HG03095 (cell line): ENCODE data around the gene DNAH7.

Source experiments
- ATAC-seq: cut with Tn5 transposase; IDR thresholded peaks from one replicate; pipeline ENCODE4 v1.9.1; 2021; ENCODE audit warnings: moderate library complexity; ENCODE audit not compliant: unreplicated experiment

Gene DNAH7

DNA sequence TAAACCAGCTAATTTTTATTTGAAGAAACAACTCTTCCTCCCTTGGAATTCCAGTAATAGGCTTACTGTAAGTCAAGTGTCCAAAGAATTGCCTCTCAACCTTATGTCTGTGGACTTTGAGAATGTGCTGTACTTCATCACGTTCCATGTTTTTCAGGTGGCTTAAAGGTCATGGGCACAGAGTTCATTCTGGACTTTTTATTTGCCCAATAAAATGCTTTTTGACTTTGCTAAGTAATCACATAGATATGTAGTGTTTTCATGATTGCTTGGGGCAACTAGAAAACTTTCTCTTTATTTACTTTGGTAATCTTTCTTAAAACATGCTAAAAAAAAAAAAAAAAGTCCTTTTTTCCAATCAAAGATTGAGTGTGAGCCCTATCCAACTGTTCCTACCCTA lies 10.4 kb upstream of the DNAH7 start:
- no peak for ATAC-seq

GRCh38 chr2:196077821-196078220 lies 9.2 kb upstream of the DNAH7 start:
- no peak for ATAC-seq

DNA sequence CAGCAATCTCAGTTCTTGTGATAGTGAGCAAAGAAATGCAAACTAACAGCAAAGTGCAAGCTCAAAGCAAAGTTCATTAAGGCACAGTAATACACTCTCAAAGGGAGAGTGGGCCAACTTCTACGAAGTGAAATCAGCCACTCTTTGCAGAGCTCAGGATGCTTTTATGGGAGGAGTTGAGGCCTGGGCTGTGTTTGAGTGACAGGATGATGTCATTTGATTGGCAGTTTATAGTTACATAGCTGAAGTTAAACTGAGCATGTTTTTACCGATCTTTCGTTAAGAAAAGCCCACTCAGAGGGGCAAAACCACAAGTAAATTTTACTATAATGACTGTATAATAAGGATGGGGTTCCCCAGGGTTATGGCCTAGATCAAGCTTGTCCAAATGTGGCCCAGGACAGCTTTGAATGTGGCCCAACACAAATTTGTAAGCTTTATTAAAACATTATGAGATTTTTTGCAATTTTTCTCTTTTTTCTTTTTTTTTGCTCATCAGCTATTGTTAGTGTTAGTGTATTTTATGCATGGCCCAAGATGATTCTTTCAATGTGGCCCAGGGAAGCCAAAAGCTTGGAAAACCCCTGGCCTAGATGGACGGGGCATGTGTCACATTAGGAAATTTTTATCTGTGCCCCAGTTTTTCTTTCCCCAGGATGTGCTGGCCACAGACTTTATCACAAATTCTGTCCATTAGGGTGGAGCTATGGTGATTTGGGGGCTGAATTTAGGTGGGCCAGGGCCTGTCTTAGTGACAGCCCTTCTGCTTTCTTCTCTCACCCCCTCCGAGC lies 8.3 kb upstream of the DNAH7 start:
- ATAC-seq: no peak

DNA sequence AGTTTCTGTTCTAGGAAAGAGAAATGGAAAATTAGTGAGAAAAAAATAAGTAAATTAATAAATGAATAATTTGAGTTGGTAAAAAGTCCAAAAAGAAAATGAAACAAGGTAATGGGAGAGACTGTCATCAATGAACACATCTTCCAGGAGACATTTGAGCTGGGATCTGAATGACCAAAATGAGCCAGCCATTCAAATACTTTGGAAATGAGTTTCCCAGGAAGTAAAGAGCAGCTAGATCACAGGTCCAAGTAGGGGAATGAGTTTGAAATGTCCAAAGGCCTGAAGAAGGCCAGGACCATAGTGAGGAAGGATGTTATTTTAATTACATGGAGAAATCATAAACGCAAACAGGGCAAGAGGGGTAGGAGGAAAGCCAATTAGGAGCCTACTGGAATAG lies 6.6 kb upstream of the DNAH7 start:
- no peak for ATAC-seq

GRCh38 chr2:196074631-196075030 lies 6.0 kb upstream of the DNAH7 start:
- ATAC-seq: no peak

DNA sequence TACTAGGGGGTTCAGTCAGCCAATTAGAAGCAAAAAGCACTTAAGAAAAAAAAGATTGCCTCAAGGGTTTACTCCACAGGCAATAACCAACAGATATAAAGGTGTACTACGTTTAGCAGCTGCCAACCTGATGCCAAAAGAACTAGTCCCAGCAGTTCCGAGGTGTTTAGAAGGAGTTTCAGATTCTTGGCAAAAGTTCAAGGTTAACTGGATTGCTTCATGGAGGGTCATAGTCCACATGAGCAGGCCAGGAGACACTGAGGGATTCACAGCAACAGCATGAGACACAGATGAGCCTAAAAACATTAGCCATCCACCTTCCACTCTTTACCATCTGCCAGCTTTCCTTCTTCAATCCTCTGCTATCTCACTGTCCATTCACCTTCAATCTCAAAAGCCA lies 4.9 kb upstream of the DNAH7 start:
- ATAC-seq: no peak

DNA sequence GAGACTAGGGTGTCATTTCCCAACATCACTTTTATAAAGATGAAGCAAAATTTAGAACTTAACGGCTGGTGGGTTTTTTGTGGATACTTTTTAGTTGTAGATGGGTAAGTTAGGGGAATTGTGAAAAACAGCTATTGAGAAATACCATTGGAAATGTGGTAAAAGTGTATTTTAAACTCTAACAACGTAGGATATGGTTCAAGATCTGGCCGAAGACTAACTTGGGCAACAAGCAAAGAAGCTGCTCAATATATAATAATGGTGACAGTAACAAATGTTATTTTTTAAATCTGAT lies 1.6 kb downstream of the DNAH7 start:
- ATAC-seq: no peak

DNA sequence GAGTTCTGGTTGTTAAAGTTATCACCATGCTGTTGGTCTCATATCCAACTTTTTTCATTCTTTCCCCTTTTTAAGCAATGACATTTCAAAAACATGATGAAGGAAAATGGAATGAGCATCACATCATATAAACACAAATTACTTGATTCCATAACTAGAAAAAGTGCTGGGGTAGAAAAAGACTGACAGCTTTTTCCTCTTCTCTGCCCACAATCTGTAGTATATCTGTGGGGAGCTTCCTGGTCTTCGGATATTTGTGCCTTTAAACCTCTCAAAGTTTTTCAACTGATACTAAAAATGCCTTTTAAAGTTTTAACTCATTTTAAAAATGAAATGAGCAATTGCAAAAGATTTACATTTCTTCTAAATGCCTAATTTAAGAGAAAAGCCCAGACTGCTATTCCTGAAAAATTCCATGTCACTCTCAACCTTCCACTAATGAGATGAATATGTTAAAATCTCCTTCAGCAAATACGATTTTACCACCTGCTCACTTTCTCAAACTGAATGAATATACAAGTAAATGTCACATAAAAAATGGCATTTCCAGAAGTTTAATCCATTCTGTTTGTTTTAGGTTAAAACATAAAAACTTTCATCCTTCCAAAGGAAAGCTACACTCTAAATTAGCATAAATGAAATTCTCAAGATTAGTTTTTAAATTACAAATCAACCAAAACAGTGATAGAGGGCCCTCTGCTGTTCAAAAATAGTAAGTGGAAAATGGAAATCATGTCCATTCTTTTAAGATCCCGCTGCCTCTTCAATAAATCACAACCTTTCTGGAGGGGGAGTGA lies 2.1 kb downstream of the DNAH7 start:
- ATAC-seq: no peak

- ATAC-seq: no peak
These were observed 4.9 kb downstream of the DNAH7 start for GRCh38 chr2:196063773-196064172.

GRCh38 chr2:196059491-196059960 lies 9.1 kb downstream of the DNAH7 start:
- ATAC-seq: no peak

GRCh38 chr2:196054631-196055030 lies 14.0 kb downstream of the DNAH7 start:
- ATAC-seq: no peak

DNA sequence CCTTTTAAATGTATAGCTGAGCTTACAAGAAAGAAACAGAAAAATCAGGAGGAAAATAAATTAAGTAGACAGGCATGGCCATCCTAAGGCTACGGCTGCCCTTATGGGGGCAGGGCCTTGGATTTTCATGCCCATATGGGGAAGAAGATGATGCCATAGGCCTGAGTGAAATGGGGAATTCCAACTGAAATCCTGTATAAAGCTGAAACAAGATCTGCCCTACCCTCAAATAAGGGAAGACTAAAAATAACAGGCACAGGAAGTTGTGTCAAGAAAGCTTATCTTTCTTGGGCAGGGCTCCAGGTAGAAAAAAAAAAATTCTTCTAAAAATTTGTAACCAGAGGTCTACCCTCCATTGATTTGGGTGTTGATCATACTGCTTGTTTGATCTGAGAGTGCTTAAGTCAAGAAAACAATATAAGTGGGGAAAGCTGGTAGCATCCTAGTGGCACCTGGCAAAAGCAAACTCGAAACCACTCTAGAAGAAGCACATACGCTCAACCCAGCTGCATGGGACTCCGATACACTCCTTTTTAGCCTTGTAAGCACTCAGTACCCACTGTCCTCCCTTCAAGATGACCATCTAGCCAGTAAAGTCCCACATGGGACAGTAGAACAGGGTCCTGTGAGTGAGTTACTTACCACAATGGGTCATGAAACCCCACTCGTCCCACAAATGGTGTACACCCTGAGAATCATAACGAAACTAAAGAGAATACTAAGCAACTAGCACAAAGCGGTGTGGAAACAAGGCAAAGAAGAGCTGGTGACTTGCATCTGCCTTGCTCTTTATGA lies 22.3 kb downstream of the DNAH7 start:
- ATAC-seq: peak; percentile 57

DNA sequence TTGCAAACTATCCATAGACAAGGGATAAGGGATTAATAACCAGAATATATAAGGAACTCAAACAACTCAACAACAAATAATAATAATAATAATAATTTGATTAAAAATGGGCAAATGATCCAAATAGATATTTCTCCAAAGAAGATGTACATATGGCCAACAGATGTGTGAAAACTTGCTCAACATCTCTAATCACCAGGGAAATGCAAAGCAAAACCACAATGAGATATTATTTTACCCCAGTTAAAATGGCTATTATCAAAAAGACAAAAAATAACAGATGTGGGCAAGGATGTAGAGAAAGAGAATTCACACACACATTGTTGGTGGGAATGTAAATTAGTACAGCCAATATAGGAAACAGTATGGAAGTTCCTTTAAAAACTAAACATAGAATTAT lies 26.9 kb downstream of the DNAH7 start:
- no peak for ATAC-seq

DNA sequence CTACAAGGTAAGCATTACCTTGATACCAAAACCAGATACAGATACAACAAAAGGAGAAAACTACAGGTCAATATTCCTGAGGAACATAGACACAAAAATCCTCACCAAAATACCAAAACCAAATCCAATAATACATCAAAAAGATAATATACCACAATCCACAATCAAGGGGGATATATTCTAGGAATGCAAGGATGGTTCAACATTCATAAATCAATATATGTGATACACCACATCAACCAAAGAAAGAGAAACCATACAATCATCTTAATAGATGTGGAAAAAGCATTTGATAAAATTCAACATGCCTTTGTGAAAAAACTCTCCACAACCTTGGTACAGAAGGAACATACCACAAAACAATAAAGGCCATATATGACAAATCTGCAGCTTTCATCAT lies 28.4 kb downstream of the DNAH7 start:
- no peak for ATAC-seq

DNA sequence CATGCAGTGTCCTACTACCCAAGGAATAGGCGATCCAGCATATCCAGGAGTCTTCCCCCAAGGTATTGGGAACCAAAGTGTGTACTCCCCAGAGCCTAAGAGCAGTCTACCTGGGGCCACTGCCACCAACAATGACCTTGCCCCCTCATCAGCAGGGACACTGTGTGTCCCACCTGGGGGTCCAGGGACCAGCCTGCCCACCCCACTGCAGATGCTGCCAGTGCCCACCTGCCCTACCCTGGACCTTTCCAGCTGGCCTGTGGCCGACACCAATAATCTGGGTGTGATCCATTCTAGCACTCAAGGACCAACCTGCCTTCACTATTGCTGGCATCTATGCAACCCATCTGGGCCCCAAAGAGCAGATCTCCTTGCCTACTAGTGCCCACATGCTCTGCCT lies 32.2 kb downstream of the DNAH7 start:
- ATAC-seq: no peak

DNA sequence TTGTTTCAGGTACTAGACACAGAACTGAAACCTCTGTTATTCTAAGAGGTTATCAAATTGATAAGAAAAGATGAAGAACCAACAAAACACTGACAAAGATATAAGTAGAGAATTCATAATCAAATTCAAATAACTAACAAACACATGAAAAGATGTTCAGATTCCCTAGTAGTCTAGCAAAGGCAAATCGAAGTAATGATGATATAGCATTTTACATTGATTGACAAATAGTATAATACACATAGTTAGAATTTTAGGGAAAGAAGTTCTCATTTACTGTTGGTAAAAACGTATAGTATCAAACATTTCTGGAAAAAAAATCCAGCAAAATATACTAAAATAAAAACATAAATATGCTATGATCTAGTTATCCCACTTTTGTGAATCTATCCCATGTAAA lies 50.6 kb downstream of the DNAH7 start:
- ATAC-seq: no peak

DNA sequence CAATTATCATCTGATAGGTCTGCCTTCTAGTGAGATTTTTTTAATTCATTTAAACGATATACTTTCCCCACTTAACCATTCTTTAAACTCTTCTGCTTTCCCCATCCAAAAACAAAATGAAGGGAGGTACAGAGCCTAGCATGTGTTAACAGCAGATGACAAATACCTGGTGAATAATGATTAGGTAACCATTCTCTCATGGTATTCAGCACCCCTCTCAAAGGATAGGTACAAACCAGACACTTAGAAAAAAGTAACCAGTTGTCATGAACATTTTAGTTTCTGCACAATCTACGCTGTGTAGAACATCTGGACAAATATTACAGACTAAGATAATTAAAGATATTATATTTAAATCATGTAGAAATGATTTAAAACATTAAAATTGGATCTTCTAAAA lies 56.3 kb downstream of the DNAH7 start:
- ATAC-seq: no peak

DNA sequence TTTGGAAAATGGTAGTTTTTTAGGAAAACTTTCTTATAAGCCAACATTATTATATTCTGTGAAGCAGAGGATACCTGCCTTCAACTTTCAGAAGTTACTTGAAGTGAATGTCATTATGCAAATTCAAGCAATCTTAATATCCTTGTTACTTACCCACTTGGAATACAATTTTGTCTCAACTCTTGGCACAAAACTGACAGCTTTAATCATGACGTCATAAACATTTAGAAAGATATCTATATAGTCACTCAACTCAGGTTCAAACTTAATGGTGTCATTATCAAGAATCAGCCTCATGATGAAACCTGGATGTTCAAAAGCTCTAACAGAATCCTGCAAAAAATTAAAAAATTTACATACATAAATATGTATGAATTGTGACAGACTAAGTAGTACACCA lies 68.1 kb downstream of the DNAH7 start:
- ATAC-seq: no peak

- ATAC-seq: no peak
These were observed 70.6 kb downstream of the DNAH7 start for GRCh38 chr2:195998070-195998469.

DNA sequence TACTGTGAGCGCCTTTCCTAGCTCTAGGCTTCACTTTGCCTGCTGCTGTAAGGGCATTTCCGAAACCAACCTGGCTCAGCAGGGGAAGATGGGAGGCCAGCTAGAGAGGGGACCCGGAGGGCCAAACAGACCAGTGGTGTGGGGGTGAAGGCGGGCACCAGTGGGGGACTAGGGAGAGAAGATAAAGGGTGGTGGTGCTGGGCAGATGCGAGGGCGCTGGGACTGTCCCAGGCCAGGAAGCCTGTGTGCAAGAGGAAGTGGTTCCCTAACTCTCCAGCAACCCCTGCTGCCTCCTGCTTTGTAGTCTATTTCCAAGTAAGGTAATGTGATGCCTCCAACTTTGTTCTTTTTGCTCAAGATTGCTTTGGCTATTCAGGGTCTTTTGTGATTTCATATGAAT lies 73.1 kb downstream of the DNAH7 start:
- ATAC-seq: no peak

GRCh38 chr2:195993623-195994022 lies 75.0 kb downstream of the DNAH7 start:
- no peak for ATAC-seq

GRCh38 chr2:195985741-195986140 lies 82.9 kb downstream of the DNAH7 start:
- no peak for ATAC-seq
